Panc1 (cell line): ENCODE results near the gene HACD1. TPM values are rescaled to one million over a fixed set of nuclear protein-coding genes. Genes with fewer than 3 reads are reported as not detected.

Source experiments
- ATAC-seq: fragments of 200-7000 bp; cut with Tn5 transposase; 2 replicates; pipeline ENCODE4 v1.9.1; 2020; ENCODE audit warnings: mild to moderate bottlenecking, moderate library complexity
- BruUV-seq: library from RNA; stranded (reverse); fragments of 400-500 nt; replicated peaks from 2 replicates; lab custom pipeline; 2021; lab: Mats Ljungman, UMichigan
- CTCF ChIA-PET: fragments of 300-600 bp; sonication (Branson Sonifier 250); formaldehyde crosslinking; loops from one replicate; lab custom pipeline; 2022; ENCODE audit warnings: antibody characterized with exemption; lab: Charles Lee
- POLR2A ChIA-PET: fragments of 300-600 bp; sonication (Branson Sonifier 250); formaldehyde crosslinking; loops from one replicate; lab custom pipeline; 2022; ENCODE audit warnings: antibody characterized with exemption; lab: Charles Lee
- DNase-seq: peaks from one replicate; pipeline ENCODE4 v3.0.0-alpha.2; 2010; ENCODE audit warnings: low read depth, low spot score
- H3K27ac ChIP-seq: 2 replicates; pipeline ENCODE4 v1.5.1; 2011; ENCODE audit warnings: mild to moderate bottlenecking, low read length, inconsistent platforms
- H3K27me3 ChIP-seq: fragments of 200-500 bp; sonication (Bioruptor generic); 2 replicates; pipeline ENCODE4 v1.6.0; 2014; ENCODE audit warnings: low read length, inconsistent platforms; ENCODE audit not compliant: control insufficient read depth, insufficient read depth
- H3K36me3 ChIP-seq: fragments of 200-500 bp; sonication (Bioruptor generic); 2 replicates; pipeline ENCODE4 v1.5.1; 2014; ENCODE audit warnings: inconsistent platforms, mild to moderate bottlenecking, low read length, moderate library complexity; ENCODE audit not compliant: control insufficient read depth, insufficient read depth
- H3K4me1 ChIP-seq: 2 replicates; pipeline ENCODE4 v1.5.1; 2011; ENCODE audit warnings: inconsistent platforms, mild to moderate bottlenecking, low read length, moderate library complexity; ENCODE audit not compliant: control insufficient read depth, insufficient read depth
- H3K4me3 ChIP-seq, 2 experiments: 2 replicates each; pipeline ENCODE4 v1.5.1; 2011 to 2012; ENCODE audit warnings: low read depth in 2 of 2, low read length in 2 of 2, mild to moderate bottlenecking in 2 of 2, inconsistent platforms in 1 of 2, moderate library complexity in 1 of 2
- H3K9me3 ChIP-seq: fragments of 200-500 bp; sonication (Bioruptor generic); 2 replicates; pipeline ENCODE4 v1.5.1; 2014; ENCODE audit warnings: low read depth, mild to moderate bottlenecking, inconsistent platforms, low read length, moderate library complexity; ENCODE audit not compliant: control insufficient read depth, insufficient read depth
- POLR2AphosphoS5 ChIP-seq: IDR thresholded peaks from 2 replicates; pipeline ENCODE4 v1.6.1; 2012; ENCODE audit warnings: mild to moderate bottlenecking, low read depth, low read length, moderate library complexity
- SIN3A ChIP-seq: IDR thresholded peaks from 2 replicates; pipeline ENCODE4 v1.6.1; 2012; ENCODE audit warnings: low read depth, mild to moderate bottlenecking, low read length, moderate library complexity, borderline replicate concordance; ENCODE audit not compliant: insufficient read depth
- TCF7L2 ChIP-seq: IDR thresholded peaks from 2 replicates; pipeline ENCODE4 v1.6.1; 2011; ENCODE audit warnings: mild to moderate bottlenecking, low read depth, low read length, inconsistent platforms
- in situ Hi-C: cut with HindIII; loops from 2 replicates; pipeline ENCODE4 v1.10.0; 2016; ENCODE audit warnings: low sequenced_read_pairs, low pct_unique_long_range_greater_than_20kb
- intact Hi-C: fragments of 100-400 bp; cut with micrococcal nuclease; formaldehyde crosslinking; loops from one replicate; pipeline ENCODE4 v1.10.0; 2022; ENCODE audit not compliant: unreplicated experiment
- total RNA-seq: library from RNA; stranded (reverse); gene quantifications from one replicate; pipeline ENCODE4 v1.2.1, GENCODE V29; 2021; ENCODE audit not compliant: unreplicated experiment
- TF ChIP-seq, protein P1 (sequence below): fragments of 450-650 bp; IDR thresholded peaks from 2 replicates; pipeline ENCODE4 v1.5.1; 2017; ENCODE audit warnings: mild to moderate bottlenecking
- TF ChIP-seq, protein P2 (sequence below), 2 experiments: IDR thresholded peaks; 2 replicates each; pipeline ENCODE4 v1.6.1; 2011 to 2012; ENCODE audit warnings: low read depth in 2 of 2, control low read depth in 1 of 2, low read length in 1 of 2, mild to moderate bottlenecking in 1 of 2, moderate library complexity in 1 of 2; ENCODE audit not compliant: insufficient read depth in 1 of 2

HACD1 gene
- total RNA-seq, 1 experiment from 2014 or later = 53.1 TPM

DNA sequence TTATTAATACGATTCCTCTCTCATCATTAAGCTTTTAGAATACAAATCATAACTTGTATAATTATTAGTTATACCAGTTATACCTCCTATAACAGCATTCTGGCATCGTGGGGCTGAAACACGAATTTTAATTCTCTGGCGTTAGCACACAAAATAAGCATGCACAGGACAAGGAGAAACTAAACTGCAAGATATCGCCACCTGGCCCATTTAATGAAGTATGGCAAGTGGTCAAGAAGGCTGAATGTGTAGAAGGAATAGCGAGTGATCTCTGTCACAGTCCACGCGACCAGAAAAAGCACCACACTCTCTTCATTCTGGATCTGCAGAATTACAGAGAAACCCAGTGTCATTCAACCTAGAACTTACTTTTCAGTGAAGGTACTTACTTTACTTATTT, 18.1 kb downstream of the HACD1 start:
- Histone ChIP-seq H3K36me3 (peaks cover 4% of the 10 kb centered on the region; the same call in 1 of the 2 replicates), H3K4me1 (peaks cover 5% of the 10 kb centered on the region; the same call in 1 of the 2 replicates), H3K27ac (no peak overlapping the region), H3K27me3 (no peaks in the 10 kb centered on the region), H3K9me3 (no peaks in the 10 kb centered on the region), H3K4me3 (no peak overlapping the region)
- ChIA-PET POLR2A (no interaction called here), CTCF (no interaction called here)
- no TSS peak for BruUV-seq
- intact Hi-C loops (loop anchor here (10.0 kb wide), 1 partner anchor 154 kb away; no protein-coding TSS in a partner anchor), in situ Hi-C loops (no loop called here)
- DNase-seq = no peak
- peak; percentile 62; the same call in 1 of the 2 replicates for ATAC-seq
- no peak for TF ChIP-seq POLR2AphosphoS5
- TF ChIP-seq, protein P1, sequence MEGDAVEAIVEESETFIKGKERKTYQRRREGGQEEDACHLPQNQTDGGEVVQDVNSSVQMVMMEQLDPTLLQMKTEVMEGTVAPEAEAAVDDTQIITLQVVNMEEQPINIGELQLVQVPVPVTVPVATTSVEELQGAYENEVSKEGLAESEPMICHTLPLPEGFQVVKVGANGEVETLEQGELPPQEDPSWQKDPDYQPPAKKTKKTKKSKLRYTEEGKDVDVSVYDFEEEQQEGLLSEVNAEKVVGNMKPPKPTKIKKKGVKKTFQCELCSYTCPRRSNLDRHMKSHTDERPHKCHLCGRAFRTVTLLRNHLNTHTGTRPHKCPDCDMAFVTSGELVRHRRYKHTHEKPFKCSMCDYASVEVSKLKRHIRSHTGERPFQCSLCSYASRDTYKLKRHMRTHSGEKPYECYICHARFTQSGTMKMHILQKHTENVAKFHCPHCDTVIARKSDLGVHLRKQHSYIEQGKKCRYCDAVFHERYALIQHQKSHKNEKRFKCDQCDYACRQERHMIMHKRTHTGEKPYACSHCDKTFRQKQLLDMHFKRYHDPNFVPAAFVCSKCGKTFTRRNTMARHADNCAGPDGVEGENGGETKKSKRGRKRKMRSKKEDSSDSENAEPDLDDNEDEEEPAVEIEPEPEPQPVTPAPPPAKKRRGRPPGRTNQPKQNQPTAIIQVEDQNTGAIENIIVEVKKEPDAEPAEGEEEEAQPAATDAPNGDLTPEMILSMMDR = peak; percentile 53
- TF ChIP-seq, protein P2, sequence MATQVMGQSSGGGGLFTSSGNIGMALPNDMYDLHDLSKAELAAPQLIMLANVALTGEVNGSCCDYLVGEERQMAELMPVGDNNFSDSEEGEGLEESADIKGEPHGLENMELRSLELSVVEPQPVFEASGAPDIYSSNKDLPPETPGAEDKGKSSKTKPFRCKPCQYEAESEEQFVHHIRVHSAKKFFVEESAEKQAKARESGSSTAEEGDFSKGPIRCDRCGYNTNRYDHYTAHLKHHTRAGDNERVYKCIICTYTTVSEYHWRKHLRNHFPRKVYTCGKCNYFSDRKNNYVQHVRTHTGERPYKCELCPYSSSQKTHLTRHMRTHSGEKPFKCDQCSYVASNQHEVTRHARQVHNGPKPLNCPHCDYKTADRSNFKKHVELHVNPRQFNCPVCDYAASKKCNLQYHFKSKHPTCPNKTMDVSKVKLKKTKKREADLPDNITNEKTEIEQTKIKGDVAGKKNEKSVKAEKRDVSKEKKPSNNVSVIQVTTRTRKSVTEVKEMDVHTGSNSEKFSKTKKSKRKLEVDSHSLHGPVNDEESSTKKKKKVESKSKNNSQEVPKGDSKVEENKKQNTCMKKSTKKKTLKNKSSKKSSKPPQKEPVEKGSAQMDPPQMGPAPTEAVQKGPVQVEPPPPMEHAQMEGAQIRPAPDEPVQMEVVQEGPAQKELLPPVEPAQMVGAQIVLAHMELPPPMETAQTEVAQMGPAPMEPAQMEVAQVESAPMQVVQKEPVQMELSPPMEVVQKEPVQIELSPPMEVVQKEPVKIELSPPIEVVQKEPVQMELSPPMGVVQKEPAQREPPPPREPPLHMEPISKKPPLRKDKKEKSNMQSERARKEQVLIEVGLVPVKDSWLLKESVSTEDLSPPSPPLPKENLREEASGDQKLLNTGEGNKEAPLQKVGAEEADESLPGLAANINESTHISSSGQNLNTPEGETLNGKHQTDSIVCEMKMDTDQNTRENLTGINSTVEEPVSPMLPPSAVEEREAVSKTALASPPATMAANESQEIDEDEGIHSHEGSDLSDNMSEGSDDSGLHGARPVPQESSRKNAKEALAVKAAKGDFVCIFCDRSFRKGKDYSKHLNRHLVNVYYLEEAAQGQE (IDR thresholded peaks at IDR 0.05; ENCODE audit: insufficient read depth in 1 of 2, low read depth in 2 of 2, low read length in 1 of 2) = no peak
- TF ChIP-seq TCF7L2 = no peak
- TF ChIP-seq SIN3A = no peak

DNA sequence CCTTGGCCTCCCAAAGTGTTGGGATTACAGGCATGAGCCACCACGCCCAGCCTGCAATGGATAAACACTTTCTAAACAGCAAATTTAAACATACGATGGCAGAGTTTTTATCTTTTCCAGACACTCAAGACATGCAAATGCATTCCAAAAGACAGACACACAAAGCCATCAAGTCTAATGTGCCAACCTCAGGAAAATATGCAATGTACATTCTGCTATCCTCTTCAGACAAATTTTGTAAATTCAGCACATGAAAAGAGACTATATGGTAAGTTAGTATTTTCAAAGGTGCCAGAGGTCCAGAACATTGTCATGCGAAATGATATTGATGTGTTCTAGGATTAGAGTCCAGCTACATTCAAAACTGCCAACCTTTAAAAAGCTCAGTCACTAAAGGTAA, 19.8 kb downstream of the HACD1 start:
- no peak for DNase-seq
- ATAC-seq = no peak
- intact Hi-C loops = loop anchor here (10.0 kb wide), 1 partner anchor 153 kb away; no protein-coding TSS in a partner anchor
- POLR2A ChIA-PET = no interaction called here
- BruUV-seq = no TSS peak
- no peaks in the 10 kb centered on the region for H3K9me3 ChIP-seq
- H3K4me3 ChIP-seq = no peak overlapping the region
- no peaks in the 10 kb centered on the region for H3K27me3 ChIP-seq
- CTCF ChIA-PET = no interaction called here
- H3K4me1 ChIP-seq = peaks cover 5% of the 10 kb centered on the region; the same call in 1 of the 2 replicates
- TF ChIP-seq TCF7L2 = no peak
- TF ChIP-seq, protein P1 = no peak
- TF ChIP-seq SIN3A = no peak
- TF ChIP-seq, protein P2 (IDR thresholded peaks at IDR 0.05; ENCODE audit: insufficient read depth in 1 of 2, low read depth in 2 of 2, low read length in 1 of 2) = no peak
- TF ChIP-seq POLR2AphosphoS5 = no peak
- in situ Hi-C loops = no loop called here
- H3K27ac ChIP-seq = no peak overlapping the region
- H3K36me3 ChIP-seq = peaks cover 3% of the 10 kb centered on the region; the same call in 1 of the 2 replicates
